HPDE6-E6E7 (cell line): ENCODE measurements around the gene KCNK13.
"Not testable (repeated sequence)": the region's sequence is repeated elsewhere in the genome, so short reads cannot be mapped to it uniquely, and the experiment has no call there.

ENCODE experiments used
- DNase-seq: peaks from one replicate; pipeline ENCODE4 v3.0.0; 2011; ENCODE audit warnings: missing footprints; ENCODE audit errors: extremely low spot score

Gene KCNK13

GRCh38 chr14:90060965-90061684, 669 bp upstream of the KCNK13 start:
- no peak for DNase-seq

GRCh38 chr14:90062127-90062794, 467 bp downstream of the KCNK13 start:
- no peak for DNase-seq

GRCh38 chr14:90062822-90063539, 1.2 kb downstream of the KCNK13 start:
- no peak for DNase-seq

- no peak for DNase-seq
These were observed 10.6 kb downstream of the KCNK13 start for GRCh38 chr14:90072350-90072749.

- DNase-seq: no peak
These were observed 17.8 kb downstream of the KCNK13 start for GRCh38 chr14:90079576-90079975.

GRCh38 chr14:90087433-90087832, 25.6 kb downstream of the KCNK13 start:
- peak; percentile 57 for DNase-seq

- no peak for DNase-seq
These were observed 26.4 kb downstream of the KCNK13 start for GRCh38 chr14:90088176-90088575.

GRCh38 chr14:90089486-90089885, 27.7 kb downstream of the KCNK13 start:
- DNase-seq: not testable (repeated sequence)

GRCh38 chr14:90091393-90091792, 29.6 kb downstream of the KCNK13 start:
- no peak for DNase-seq

GRCh38 chr14:90093942-90094595, 32.3 kb downstream of the KCNK13 start:
- peak; percentile 43 for DNase-seq

- no peak for DNase-seq
These were observed 33.3 kb downstream of the KCNK13 start for GRCh38 chr14:90095096-90095495.

- DNase-seq: no peak
These were observed 34.8 kb downstream of the KCNK13 start for GRCh38 chr14:90096566-90096965.

GRCh38 chr14:90103808-90104207, 42.0 kb downstream of the KCNK13 start:
- no peak for DNase-seq

- DNase-seq: no peak
These were observed 44.0 kb downstream of the KCNK13 start for GRCh38 chr14:90105756-90106155.

- no peak for DNase-seq
These were observed 46.0 kb downstream of the KCNK13 start for GRCh38 chr14:90107789-90108188.

GRCh38 chr14:90109858-90110257, 48.1 kb downstream of the KCNK13 start:
- DNase-seq: no peak

- peak; percentile 77 for DNase-seq
These were observed 50.2 kb downstream of the KCNK13 start for GRCh38 chr14:90111895-90112534.

GRCh38 chr14:90114554-90114953, 52.8 kb downstream of the KCNK13 start:
- DNase-seq: no peak

- no peak for DNase-seq
These were observed 54.0 kb downstream of the KCNK13 start for GRCh38 chr14:90115780-90116179.

GRCh38 chr14:90116444-90116843, 54.6 kb downstream of the KCNK13 start:
- DNase-seq: no peak

GRCh38 chr14:90118027-90118426, 56.2 kb downstream of the KCNK13 start:
- no peak for DNase-seq

- no peak for DNase-seq
These were observed 64.5 kb downstream of the KCNK13 start for GRCh38 chr14:90126260-90126659.
